ENCODE measurements around the gene SPOCK1.

SPOCK1 gene

GRCh38 chr5:137223324-137224295 is 275.5 kb downstream of the SPOCK1 start:
- DNase-seq (ENCODE audit: low read depth) = no peak
- TF ChIP-seq CTCF (IDR thresholded peaks at IDR 0.05; ENCODE audit: control insufficient read depth, insufficient read depth, low read depth, low read length, missing control alignments) = no peak
- H3K4me3 ChIP-seq (ENCODE audit: control insufficient read depth, low read depth, low read length) = no peak overlapping the region

GRCh38 chr5:137221943-137222342 is 277.2 kb downstream of the SPOCK1 start:
- no peak overlapping the region for H3K4me3 ChIP-seq (ENCODE audit: control insufficient read depth, low read depth, low read length)
- TF ChIP-seq CTCF (IDR thresholded peaks at IDR 0.05; ENCODE audit: control insufficient read depth, insufficient read depth, low read depth, low read length, missing control alignments) = no peak
- DNase-seq (ENCODE audit: low read depth) = no peak

GRCh38 chr5:137220523-137220927 is 278.6 kb downstream of the SPOCK1 start:
- peak; percentile 63 for TF ChIP-seq CTCF (IDR thresholded peaks at IDR 0.05; ENCODE audit: control insufficient read depth, insufficient read depth, low read depth, low read length, missing control alignments)
- peak; percentile 55 for DNase-seq (ENCODE audit: low read depth)
- no peak overlapping the region for H3K4me3 ChIP-seq (ENCODE audit: control insufficient read depth, low read depth, low read length)

GRCh38 chr5:137218896-137219295 is 280.2 kb downstream of the SPOCK1 start:
- TF ChIP-seq CTCF (IDR thresholded peaks at IDR 0.05; ENCODE audit: control insufficient read depth, insufficient read depth, low read depth, low read length, missing control alignments) = no peak
- no peak for DNase-seq (ENCODE audit: low read depth)
- no peak overlapping the region for H3K4me3 ChIP-seq (ENCODE audit: control insufficient read depth, low read depth, low read length)

- TF ChIP-seq CTCF (IDR thresholded peaks at IDR 0.05; ENCODE audit: control insufficient read depth, insufficient read depth, low read depth, low read length, missing control alignments) = no peak
- H3K4me3 ChIP-seq (ENCODE audit: control insufficient read depth, low read depth, low read length) = no peak overlapping the region
- no peak for DNase-seq (ENCODE audit: low read depth)
Observed at GRCh38 chr5:137218471-137218870, 280.7 kb downstream of the SPOCK1 start.

GRCh38 chr5:137217599-137218200 is 281.4 kb downstream of the SPOCK1 start:
- DNase-seq (ENCODE audit: low read depth) = no peak
- no peak for TF ChIP-seq CTCF (IDR thresholded peaks at IDR 0.05; ENCODE audit: control insufficient read depth, insufficient read depth, low read depth, low read length, missing control alignments)

More at GRCh38 chr5:137217599-137218200, 281.4 kb downstream of the SPOCK1 start:
- H3K4me3 ChIP-seq (ENCODE audit: control insufficient read depth, low read depth, low read length) = no peak overlapping the region
